Measurements from ENCODE around the gene ASAP2.
A peak's percentile ranks its signal among the peaks of the same experiment; 100 is the strongest.

The ASAP2 gene

DNA sequence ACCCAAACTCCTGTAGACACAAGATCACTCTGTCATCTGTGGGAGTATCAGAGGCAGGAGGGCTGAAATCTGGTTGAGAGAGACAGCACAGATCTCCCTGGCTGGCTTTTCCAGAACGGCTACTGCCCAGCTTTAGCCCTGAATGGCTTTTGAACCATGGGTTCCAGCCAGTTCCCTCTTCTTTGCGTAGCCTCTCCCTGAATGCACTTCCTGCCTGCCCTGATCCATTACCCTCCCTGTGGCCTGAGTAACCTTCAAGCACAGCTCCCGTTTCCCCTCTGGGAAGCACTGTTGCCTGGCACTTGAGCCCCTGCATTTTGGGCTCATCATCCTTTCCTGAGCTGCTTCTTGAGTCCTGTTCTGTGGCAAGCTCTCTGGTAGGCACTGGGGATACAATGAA is 68.8 kb downstream of the ASAP2 start:
- DNase-seq (ENCODE audit: low read depth): no peak

DNA sequence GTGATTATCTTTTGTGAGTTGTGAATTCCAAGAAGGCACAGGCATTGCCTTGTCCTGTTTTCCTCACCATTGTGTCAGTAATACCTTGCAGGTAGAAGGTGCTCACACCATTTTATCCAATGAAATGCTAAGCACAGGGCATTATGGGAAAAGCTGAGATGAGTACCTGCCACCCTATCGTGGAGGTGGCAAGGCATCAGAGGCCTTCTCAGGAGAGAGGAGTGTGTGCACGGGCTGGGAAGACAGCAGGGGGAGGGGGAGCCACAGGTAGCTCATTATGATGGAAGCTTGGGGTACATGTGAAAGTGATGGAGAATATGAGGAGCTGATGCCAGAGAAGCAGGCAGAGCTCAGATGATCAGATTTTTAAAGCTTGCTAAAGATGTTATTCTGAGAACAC is 69.5 kb downstream of the ASAP2 start:
- DNase-seq (ENCODE audit: low read depth): no peak

DNA sequence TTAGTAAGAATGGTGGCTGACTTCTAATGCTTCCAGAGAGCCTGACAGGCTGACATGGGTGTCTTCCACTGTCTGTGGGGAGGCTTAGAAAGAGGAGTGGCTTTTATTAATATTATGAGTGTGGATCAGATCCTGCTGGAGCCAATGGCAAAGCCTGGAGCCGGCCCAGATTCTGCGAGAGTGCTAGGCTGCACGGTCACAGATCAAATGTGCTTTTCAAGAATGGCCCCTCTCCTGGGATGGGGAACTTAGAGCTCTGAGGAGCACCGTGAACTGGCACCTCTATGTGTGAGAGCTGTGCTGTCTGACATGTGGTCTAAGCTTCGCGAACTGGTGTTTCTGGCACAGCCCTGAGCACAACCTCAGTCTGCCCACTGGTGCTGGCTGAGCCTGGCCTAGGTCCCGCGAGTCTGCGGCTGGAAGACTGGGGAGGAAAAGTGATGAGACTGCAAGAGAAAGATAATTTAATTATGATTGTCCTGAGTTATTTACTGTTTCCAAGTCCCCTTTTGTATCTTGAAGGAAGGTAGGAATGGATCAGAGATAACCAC is 70.4 kb downstream of the ASAP2 start:
- DNase-seq (ENCODE audit: low read depth): no peak

DNA sequence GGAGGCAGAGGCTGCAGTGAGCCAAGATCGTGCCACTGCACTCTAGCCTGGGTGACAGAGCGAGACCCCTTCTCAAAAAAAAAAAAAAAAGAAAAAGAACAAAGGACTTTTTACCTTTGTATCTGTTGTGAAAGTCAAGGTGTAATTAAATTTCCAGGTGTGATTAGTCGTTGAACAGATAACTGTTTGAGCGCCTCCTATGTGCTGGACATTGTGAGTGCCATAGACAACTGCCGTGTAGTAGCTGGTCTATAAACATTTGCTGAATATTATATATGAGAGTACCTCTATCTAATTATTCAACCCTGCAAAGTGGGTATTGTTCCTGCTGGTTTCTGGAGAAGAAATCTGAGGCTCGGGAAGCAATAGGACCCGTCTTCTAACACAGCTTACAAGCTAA is 71.8 kb downstream of the ASAP2 start:
- DNase-seq (ENCODE audit: low read depth): no peak

DNA sequence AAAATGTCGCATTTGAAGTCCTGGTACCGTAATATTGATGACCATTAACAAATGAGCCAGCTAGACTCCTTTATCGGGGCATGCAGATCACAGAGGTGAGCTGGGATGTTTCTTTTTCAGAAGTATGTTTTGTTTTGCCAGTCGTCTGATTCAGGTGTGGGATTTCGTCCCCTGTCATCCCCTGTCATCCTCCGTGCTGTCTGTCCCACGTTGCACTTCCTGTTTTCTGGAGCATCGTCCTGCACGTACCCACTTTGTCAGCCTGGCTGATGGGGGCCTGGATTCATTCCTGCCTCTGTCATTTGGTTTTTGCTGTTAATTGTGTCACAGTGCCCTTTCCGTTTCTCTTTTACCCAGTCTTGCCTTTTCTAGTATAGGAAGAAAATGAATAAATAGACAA is 72.8 kb downstream of the ASAP2 start:
- DNase-seq (ENCODE audit: low read depth): no peak

DNA sequence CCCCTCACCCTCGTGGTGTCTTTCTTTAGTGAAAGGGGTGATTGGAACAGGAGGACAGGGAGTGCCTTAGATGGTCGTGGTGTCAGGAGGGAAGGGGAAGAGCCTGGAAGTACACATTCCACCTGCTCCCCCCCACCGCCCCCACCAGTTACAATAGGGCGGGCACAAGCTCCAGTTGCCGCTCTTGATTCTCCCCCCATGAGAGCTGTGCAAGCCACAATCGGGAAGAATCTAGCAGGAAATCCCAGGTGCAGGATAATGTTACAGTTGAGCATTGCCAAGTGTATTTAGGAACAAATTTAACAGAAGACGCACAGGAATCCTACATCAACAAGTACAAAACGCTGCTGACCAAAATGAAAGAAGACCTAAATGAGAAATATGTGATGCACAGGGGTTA is 73.6 kb downstream of the ASAP2 start:
- DNase-seq (ENCODE audit: low read depth): no peak

DNA sequence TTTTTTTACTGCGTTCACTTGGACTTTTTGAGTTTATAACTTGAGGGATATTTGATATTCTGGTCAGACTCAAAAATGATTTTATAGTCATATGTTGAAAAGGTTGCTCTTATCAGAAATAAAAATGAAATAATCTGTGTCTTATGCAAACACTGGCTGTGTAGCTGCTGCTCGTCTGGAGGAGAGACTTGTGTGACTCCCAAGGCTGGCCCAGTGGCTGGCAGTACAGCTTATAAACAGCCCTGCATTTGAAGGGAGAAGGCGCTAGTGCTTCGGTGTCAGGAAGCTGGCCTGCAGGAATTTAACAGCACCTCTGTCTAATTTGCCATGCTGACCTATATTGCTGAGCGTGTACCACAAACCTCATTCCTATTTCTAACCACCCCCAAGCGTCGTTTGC is 74.5 kb downstream of the ASAP2 start:
- DNase-seq (ENCODE audit: low read depth): no peak

DNA sequence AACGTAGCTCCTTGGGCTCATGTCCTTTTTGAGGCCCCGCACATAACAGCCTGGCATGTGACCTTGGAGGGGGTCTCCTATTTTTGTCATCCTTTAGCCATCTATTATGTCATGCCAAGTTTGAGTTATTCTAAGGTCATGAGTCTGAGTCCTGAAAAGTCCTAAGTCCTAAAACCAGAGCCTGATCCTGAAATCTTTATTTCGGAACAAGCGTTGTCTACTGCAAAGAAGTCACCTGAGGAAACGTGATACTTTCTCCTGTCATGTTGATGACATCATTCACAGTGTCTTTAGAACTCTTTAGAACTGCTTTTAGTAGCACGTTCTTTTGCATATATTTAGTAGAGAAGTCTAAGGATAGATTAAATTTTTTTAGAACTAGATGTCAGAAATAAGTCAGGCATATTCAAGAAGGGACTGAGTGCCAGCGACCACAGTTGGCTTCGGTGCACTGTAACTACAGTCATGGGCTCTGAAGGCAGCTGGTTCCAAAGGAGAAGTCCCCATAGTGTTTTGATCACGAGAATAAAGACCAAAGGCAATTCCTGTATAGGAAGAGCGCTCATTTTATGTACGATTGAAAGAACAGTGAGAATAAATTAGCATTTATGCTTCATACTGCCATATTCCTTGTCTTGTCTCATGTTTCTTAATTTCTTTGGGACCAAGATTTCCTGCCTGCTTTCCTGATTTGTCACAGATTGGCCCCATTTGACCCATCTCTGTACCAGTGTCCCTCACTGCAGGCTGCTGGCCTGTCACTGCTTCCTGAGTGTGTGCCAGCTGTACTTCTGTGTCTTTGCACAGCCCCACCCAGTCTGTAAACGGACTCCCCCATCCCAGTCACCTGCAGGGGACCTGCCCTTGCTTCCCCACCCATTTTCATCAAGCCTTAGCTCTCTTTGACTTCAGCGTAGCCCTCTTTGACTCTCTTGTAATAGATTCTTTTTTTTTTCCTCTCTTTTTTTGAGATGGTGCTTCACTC is 75.8 kb downstream of the ASAP2 start:
- DNase-seq (ENCODE audit: low read depth): no peak

DNA sequence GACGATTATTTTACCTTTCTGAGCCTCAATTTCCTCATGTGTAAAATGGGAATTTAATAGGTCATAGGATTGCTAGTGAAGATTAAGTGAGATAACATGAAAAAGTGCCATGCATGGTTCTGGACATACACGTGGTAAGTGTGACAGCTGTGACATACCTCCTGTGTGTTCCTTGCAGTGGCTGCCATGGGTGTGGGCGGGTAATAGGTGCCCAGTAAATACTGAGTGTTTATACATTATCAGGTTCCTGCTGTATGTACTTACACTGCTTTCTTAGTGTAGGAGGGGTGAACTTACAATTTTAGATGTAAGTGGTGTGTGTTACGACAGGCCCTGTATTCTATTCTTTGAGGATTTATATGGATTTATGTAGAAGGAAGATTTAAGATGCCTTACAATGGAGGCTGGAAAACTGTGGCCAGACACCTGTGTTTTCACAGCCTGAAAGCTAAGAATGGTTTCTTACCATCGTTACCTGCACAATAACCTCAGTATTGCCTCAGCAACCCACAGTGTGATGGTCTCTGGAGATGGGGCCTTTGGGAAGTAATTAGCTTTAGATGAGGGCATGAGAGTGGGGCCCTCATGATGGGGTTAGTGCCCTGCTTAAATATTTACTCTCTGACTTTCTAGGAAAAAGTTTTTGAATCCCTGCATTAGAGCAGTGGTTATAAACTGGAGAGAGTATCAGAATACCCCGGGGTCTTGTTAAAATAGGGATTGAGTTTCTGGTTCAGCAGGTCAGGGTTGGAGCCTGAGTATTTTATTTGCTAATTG is 78.1 kb downstream of the ASAP2 start:
- DNase-seq (ENCODE audit: low read depth): no peak

DNA sequence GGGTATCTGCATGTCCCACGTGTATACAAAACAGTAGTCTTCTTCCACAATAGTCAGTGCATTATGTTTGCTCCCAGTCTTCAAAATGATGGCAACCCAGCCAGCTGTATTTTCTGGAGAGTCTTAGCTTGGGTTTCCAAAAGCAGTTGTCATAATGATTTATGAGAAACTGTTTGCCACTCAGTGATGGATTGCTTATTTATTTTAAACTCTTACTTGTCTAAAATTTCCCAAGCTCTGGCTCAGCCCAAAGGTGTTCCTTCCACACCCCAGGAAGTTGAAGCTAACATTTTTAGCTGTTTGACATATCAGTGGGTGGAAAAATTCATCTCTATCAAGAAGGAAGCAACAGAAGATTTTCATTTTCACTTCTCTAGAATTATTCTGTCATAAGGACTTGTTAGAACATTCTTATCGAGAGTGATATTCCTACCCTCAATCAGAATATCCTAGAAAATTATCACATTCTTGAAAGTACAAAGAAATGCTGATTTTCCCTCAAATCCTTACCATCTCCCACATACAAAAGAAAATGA is 78.8 kb downstream of the ASAP2 start:
- DNase-seq (ENCODE audit: low read depth): no peak

DNA sequence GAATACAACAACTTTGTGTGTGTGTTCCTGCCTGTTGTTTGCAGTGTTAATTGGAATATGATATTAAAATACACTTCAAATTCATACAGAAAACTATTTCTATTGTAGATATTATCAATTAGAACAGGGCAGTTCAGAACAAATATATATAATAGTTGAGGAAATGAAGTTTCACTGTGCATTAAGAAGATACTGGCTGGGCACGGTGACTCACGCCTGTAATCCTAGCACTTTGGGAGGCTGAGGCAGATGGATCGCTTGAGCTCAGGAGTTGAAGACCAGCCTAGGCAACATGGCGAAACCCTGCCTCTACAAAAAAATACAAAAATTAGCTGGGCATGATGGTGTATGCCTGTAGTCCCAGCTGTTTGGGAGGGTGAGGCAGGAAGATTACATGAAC is 79.3 kb downstream of the ASAP2 start:
- no peak for DNase-seq (ENCODE audit: low read depth)

DNA sequence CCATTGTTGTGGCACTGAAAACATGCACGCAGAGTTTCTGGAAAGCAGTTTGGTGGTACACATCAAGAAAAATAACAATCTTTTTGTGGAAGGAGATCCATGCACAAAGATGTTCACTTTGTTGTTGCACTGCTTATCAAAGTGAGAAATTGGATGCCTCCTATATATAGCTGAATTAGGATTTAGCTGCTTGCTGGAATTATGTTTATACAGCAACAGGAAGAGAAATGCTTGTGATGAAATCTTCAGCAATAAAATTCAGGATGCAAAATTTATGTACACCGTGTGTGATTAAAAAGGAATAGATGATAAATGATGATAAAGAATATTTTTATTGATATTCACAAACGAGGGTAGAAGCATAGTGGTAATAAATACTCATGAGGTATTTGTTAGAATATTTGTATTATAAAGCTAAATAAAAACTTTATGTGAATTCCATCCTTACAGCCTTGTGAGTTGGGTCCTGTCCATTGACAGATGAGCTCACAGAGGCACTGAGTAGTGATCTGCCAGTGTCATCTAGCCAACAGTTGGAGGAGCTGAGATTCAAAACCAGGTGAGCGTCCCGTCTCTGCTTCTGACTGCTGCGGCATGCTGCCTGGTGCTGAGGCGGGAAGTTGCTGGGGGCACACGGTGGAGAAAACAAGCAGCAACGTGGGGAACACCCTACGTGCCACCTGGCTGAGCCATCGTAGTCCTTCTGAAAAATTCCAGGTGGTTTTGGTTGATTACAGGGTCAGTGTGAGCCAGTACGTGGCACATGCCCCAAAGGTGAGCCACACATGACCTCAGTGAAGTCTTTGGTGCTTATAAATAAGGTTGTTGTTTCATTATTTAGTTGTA is 80.2 kb downstream of the ASAP2 start:
- no peak for DNase-seq (ENCODE audit: low read depth)

DNA sequence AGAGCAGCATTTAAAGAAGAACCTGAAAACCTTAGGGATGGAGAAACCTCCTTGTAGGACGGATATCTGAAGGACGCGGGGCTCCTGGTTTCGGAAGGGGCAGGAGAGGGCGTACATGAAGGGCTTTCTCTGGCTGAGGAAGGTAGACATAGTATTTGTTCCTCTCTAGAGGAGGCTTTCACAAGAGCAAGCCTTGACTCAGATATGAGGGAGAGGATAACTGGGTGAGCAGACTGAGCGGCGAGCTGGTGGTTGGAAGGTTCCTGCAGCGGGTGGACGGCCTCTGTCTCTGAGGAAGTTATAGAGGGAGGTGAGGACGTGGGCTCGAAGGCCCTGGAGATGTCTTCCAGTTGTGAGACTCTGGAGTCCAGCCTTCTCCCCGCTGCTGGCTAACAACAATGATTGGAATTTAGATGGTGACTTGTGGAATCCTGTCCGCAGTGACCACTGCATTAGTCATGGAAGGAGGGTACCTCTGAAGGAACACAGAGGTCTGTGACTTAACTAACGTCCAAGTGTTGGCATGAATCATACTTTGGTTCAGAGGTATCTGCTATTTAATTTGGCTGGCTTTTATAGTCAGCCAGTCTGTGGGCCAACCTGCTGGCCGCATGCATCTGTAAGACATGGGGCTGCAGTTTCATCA is 80.9 kb downstream of the ASAP2 start:
- DNase-seq (ENCODE audit: low read depth): peak; percentile 98

DNA sequence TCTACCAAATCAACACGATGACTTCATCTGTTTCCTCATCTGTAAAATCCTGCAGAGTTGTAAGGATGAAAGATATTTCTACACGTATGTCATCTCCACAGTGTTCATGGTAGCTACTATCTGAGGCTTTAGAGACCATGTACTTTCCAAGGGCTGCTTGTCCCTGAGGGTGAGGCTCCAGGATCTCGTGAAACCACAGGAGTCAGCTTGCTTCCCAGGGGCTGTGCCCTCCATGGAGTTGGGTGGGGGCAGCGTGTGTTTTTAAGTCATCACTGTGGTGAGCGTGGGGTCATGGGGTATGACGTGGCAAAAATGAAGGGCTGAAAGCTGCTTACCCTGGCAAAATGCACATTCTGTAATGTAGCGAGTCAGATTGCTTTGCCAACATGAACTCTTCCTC is 81.6 kb downstream of the ASAP2 start:
- peak; percentile 90 for DNase-seq (ENCODE audit: low read depth)

DNA sequence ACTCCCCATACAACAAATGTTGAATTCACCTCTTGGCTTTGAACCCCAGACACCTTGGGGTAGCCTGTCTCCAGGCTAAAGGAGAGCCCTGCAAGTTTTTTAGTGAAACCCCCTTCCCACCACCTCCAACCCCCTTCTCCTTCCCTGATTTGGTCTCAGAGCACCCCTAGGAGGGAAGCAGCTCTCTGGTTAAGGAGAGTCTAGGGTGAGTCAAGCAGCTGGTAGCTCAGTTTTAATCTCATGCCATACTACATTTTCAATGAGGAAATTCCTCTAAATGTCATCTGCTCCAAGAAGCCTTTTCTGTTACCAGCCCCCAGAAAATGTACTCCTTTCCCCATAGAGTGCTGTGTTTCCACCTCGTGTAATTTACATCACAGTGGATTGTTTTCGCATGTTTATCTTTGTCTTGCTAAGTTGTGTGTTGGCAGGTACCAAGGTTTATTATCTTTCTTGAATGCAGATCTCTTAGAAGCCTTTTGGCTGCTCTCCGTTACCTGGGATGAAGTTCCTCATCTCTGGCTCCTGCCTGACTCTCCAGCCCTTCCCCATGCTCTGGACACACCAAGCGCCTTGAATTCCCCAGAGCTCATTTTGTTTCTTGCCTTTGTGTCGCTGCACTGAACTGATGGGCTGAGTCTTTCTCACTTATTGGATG is 82.2 kb downstream of the ASAP2 start:
- peak; percentile 48 for DNase-seq (ENCODE audit: low read depth)

DNA sequence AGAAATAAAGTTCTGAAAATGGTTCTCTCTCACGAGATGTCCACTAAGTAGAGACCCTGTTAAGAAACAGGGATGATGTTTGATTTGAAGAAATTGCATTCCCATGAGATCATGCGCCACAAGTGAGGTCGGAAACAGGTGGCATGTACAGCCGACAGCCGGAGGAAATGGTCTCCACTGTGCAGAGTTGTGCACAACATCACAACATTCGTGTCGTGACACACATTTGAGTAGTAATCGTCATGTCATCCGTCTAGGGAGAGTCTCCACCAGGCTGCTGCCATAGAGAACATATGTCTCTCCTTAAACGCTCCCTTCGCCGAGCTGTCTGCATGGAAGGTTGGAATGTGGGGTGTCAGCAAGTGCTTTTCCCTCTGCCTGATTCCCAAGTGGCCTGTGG is 84.7 kb downstream of the ASAP2 start:
- no peak for DNase-seq (ENCODE audit: low read depth)

DNA sequence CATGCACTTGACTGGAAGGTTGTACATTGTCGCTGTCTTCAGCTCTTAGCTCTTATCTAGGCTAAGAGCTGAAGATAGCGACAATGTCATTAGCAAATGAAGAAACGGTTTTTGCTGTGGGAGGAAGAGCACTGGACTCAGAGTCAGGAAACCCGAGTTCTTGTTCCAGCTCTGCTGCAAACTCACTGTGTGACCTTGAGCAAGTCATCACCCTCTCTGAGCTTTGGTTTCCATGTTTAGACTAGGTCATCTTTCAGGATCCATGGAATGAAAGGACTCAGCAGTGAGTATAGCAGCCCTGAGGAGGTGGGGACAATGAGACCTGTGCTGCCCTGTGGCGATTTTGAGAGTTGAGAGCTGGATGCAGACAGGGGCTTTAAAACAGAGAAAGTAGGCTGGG is 85.3 kb downstream of the ASAP2 start:
- DNase-seq (ENCODE audit: low read depth): no peak

DNA sequence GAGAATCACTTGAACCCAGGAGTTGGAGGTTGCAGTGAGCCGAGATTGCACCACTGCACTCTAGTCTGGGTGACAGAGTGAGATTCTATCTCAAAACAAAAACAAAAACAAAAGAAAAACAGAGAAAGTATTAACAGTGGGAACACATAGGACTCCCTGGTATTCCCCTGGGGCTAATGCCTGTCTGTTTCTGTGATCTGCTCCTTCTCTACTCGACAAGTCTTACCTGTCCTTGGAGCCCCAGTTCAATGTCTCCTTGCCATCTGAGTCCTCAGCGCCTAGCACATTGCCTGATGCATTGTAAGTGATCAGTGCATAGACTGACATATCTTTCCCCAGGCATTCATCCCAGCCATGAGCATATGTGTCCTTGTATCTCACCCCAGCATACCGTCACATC is 85.8 kb downstream of the ASAP2 start:
- no peak for DNase-seq (ENCODE audit: low read depth)

DNA sequence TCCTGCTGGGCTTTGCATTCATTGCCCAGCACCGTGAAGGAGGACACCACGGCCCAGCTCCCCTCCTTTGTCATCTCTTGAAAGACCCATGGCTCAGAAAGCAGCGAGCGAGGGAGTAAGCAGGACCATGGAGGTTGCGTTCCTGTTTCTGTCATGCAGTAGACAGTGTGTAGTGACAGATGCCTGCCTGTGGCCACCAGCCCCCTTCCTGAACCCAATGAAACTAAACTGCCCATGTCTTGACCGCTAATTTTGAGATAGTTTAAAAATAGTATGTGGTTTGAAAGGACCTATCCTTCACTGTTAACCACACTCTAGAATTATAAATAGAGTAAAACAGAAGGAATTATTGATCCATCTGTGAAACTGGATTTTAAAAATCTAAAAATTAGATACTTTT is 88.2 kb downstream of the ASAP2 start:
- no peak for DNase-seq (ENCODE audit: low read depth)

DNA sequence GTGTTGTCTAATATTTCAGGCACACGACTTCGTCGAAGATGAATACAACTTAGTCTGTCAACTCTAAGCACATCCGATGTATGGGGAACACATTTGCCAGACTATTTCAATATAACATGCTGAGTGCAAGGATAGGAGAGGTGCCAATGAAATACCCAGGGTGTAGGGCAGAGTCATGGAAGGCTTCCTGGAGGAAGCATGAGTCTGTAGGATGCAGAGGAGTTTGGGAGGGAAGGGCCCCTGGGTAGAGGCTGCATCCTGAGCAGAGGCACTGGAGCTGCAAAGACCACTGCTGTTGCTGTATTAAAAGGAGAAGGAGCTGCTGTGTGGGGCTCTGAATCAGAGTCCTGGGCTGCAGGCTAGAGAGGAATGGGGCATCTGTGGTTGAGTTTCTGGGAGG is 89.9 kb downstream of the ASAP2 start:
- DNase-seq (ENCODE audit: low read depth): no peak

DNA sequence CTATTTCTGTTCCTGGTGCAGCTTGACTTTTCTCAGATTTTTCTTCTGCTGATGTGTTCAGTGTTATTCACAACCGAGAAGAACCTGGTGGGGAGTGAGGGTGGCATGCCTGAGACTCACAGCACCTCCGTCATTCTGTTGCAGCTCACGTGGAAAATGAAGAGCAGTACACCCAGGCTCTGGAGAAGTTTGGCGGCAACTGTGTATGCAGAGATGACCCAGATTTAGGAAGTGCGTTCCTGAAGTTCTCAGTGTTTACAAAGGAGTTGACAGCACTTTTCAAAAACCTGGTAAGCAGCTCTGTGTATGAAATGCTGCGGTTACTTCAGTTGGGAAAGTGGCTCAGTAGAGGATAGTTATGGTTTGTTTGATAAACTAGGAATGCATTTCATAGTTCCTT is 90.5 kb downstream of the ASAP2 start:
- DNase-seq (ENCODE audit: low read depth): no peak
